ENCODE measurements around the gene GPR35. TPM values are rescaled to one million over a fixed set of nuclear protein-coding genes. Genes with fewer than 3 reads are reported as not detected.

Gene GPR35
- total and polyA plus RNA-seq, 10 of the 15 experiments (the other 5 are each of a cell fraction or from before 2014, with no cell fraction given): 0.14 to 1.6 (median 0.75) TPM; not detected in 3

DNA sequence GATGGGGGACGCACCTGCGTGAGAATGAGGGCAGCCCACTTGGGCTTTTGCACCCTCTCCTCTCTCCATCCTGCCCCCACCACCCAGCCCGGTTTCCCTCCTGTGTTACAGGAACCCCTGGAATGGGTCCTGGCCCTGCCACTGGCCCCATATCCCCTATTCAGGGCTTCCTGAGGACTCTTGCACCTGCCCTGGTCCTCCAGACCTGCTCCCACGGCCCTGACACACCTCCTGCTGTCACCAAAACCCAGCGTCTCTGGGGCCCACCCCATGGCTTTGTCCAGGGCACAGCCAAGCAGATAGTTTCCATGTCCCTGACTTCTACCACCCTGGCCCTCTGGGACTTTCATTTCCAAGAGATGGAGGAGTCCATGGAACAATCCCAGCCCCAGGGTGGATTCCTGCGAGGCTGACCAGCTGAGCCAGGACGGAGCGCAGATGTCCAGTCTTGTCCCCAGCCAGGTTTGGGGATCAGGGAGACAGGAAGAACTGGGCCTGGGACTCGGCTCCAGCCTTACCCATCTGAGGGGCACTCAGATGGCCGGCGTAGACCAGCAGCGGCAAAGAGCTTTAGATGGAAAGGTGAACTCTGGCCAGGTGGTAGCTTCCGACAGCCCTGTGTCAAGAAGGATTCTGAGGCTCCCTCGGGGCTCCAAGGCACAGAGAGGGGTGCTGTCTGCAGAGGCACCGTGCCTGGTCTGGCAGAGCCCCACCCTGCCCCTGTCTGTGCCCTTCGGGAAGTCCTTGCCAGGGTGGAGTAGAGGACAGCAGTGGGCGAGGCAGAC lies 12.0 kb downstream of the GPR35 start:
- no peaks in the 10 kb centered on the region for H3K79me2 ChIP-seq (ENCODE audit: control insufficient read depth, insufficient read depth, low read length)
- no peaks in the 10 kb centered on the region for H3K4me1 ChIP-seq (ENCODE audit: control insufficient read depth, insufficient read depth, low read length)
- TF ChIP-seq RAD21 (IDR thresholded peaks at IDR 0.05; ENCODE audit: insufficient read depth, low read depth, low read length) (no peak), MAX (IDR thresholded peaks at IDR 0.05; ENCODE audit: low read depth, low read length) (no peak), NR2C2 (IDR thresholded peaks at IDR 0.05; ENCODE audit: borderline replicate concordance, control insufficient read depth, insufficient read length, low read depth) (no peak), CHD2 (IDR thresholded peaks at IDR 0.05; ENCODE audit: borderline replicate concordance, low read depth, low read length) (no peak), TCF7 (IDR thresholded peaks at IDR 0.05; ENCODE audit: borderline replicate concordance) (no peak), DPF2 (IDR thresholded peaks at IDR 0.05) (no peak), NBN (IDR thresholded peaks at IDR 0.05) (no peak), NFYB (IDR thresholded peaks at IDR 0.05; ENCODE audit: insufficient read depth, low read depth, low read length) (no peak), SPI1 (IDR thresholded peaks at IDR 0.05; ENCODE audit: borderline replicate concordance, insufficient read depth, low read depth, low read length) (no peak), PML (IDR thresholded peaks at IDR 0.05; ENCODE audit: low read length) (no peak), GATAD2B (conservative IDR thresholded peaks at IDR 0.05; ENCODE audit: low read depth) (no peak), TARDBP (IDR thresholded peaks at IDR 0.05; ENCODE audit: borderline replicate concordance) (no peak), ZNF592 (IDR thresholded peaks at IDR 0.05) (no peak), KAT2A (conservative IDR thresholded peaks at IDR 0.05; ENCODE audit: control insufficient read depth, low read depth, low read length) (no peak), USF1 (IDR thresholded peaks at IDR 0.05; ENCODE audit: borderline replicate concordance, extremely low read length, insufficient read depth, low read depth, low read length) (no peak), ZZZ3 (IDR thresholded peaks at IDR 0.05; ENCODE audit: control insufficient read depth, insufficient read length, low read depth) (no peak), STAT1 (conservative IDR thresholded peaks at IDR 0.05) (no peak), POLR2AphosphoS5 (IDR thresholded peaks at IDR 0.05; ENCODE audit: low read length) (no peak)
- TF ChIP-seq, protein P1, sequence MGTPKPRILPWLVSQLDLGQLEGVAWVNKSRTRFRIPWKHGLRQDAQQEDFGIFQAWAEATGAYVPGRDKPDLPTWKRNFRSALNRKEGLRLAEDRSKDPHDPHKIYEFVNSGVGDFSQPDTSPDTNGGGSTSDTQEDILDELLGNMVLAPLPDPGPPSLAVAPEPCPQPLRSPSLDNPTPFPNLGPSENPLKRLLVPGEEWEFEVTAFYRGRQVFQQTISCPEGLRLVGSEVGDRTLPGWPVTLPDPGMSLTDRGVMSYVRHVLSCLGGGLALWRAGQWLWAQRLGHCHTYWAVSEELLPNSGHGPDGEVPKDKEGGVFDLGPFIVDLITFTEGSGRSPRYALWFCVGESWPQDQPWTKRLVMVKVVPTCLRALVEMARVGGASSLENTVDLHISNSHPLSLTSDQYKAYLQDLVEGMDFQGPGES (IDR thresholded peaks at IDR 0.05): no peak
- no peak overlapping the region for H3K4me2 ChIP-seq (ENCODE audit: control insufficient read depth, insufficient read depth)
- no peaks in the 10 kb centered on the region for H3K36me3 ChIP-seq (ENCODE audit: control insufficient read depth in 2 of 2, insufficient read depth in 2 of 2, low read length in 1 of 2)
- BruUV-seq (replicated peaks): no TSS peak
- ATAC-seq (no peak), FAIRE-seq (no peak), DNase-seq (ENCODE audit: low read depth, low spot score) (no peak)
- in situ Hi-C loops (cut with MboI) (no loop called here), intact Hi-C loops (cut with micrococcal nuclease; ENCODE audit: unreplicated experiment) (no loop called here)
- no peak overlapping the region for H3K9ac ChIP-seq (ENCODE audit: control insufficient read depth, insufficient read depth, low read length)
- H3K9me3 ChIP-seq (replicated peaks; ENCODE audit: control insufficient read depth, insufficient read depth, low read length): peaks cover 2% of the 10 kb centered on the region; the same call in 1 of the 3 replicates
- 59% methylated on average over 16 of the region's 17 CpGs for WGBS (ENCODE audit: insufficient coverage, insufficient replicate concordance, low lambda C conversion rate, missing lambda C conversion rate)
- H3K27ac ChIP-seq (ENCODE audit: control insufficient read depth, insufficient read depth): no peak overlapping the region
- ChIA-PET CTCF (interaction anchor here (0.6 kb wide), 1 partner anchor 123 kb away, joined by 3 read pairs; no protein-coding TSS in a partner anchor), POLR2A (no interaction called here), RAD21 (ENCODE audit: unreplicated experiment) (no interaction called here), SMC1A (ENCODE audit: uncharacterized antibody, unreplicated experiment) (no interaction called here)
- no peak overlapping the region for H2AFZ ChIP-seq (ENCODE audit: control insufficient read depth, low read depth, low read length)
- H3K4me3 ChIP-seq: no peak overlapping the region
- no peaks in the 10 kb centered on the region for H4K20me1 ChIP-seq (ENCODE audit: control insufficient read depth, insufficient read depth)
- no peaks in the 10 kb centered on the region for H3K27me3 ChIP-seq (replicated peaks in 1 of 2; ENCODE audit: control insufficient read depth in 2 of 2, insufficient read depth in 2 of 2, low read length in 1 of 2)

Data from GM12878 (cell line).